IPS-20b (cell line): ENCODE data around the gene CALM1.
"Not testable (repeated sequence)": the region's sequence is repeated elsewhere in the genome, so short reads cannot be mapped to it uniquely, and the experiment has no call there.

Experiments
- H3K27ac ChIP-seq: one replicate; pipeline ENCODE4 v1.5.1; 2013; ENCODE audit warnings: low read length
- H3K27me3 ChIP-seq: 2 replicates; pipeline ENCODE4 v1.6.1; 2013; ENCODE audit warnings: mild to moderate bottlenecking, low read length, inconsistent platforms; ENCODE audit not compliant: insufficient read depth
- H3K36me3 ChIP-seq: 2 replicates; pipeline ENCODE4 v1.6.1; 2013; ENCODE audit warnings: low read depth, mild to moderate bottlenecking, inconsistent platforms, low read length, moderate library complexity; ENCODE audit not compliant: insufficient read depth
- H3K4me1 ChIP-seq: 2 replicates; pipeline ENCODE4 v1.6.1; 2013; ENCODE audit warnings: mild to moderate bottlenecking, control low read depth, inconsistent platforms, low read length, moderate library complexity; ENCODE audit not compliant: insufficient read depth
- H3K4me3 ChIP-seq: 2 replicates; pipeline ENCODE4 v1.5.1; 2013; ENCODE audit warnings: mild to moderate bottlenecking, low read length, inconsistent platforms
- H3K9ac ChIP-seq: 2 replicates; pipeline ENCODE4 v1.6.1; 2013; ENCODE audit warnings: low read depth, mild to moderate bottlenecking, inconsistent platforms, low read length, moderate library complexity
- H3K9me3 ChIP-seq: 2 replicates; pipeline ENCODE4 v1.6.1; 2013; ENCODE audit warnings: mild to moderate bottlenecking, low read depth, low read length, inconsistent platforms; ENCODE audit not compliant: insufficient read depth

The CALM1 gene

GRCh38 chr14:90386321-90386720 lies 10.5 kb upstream of the CALM1 start:
- Histone ChIP-seq H3K4me3 (no peak overlapping the region), H3K9me3 (no peaks in the 10 kb centered on the region), H3K27ac (no peak overlapping the region), H3K4me1 (peaks cover 17% of the 10 kb centered on the region; the same call in 1 of the 2 replicates), H3K27me3 (peaks cover 18% of the 10 kb centered on the region), H3K36me3 (no peaks in the 10 kb centered on the region), H3K9ac (no peak overlapping the region)

GRCh38 chr14:90387206-90387760 lies 9.5 kb upstream of the CALM1 start:
- peaks cover 11% of the 10 kb centered on the region; the same call in 1 of the 2 replicates for H3K4me1 ChIP-seq
- H3K36me3 ChIP-seq, result no peaks in the 10 kb centered on the region
- no peak overlapping the region for H3K4me3 ChIP-seq
- H3K27me3 ChIP-seq, result peaks cover 18% of the 10 kb centered on the region
- H3K9ac ChIP-seq, result no peak overlapping the region
- H3K9me3 ChIP-seq, result no peaks in the 10 kb centered on the region
- no peak overlapping the region for H3K27ac ChIP-seq

GRCh38 chr14:90388437-90388836 lies 8.4 kb upstream of the CALM1 start:
- no peak overlapping the region for H3K4me3 ChIP-seq
- no peak overlapping the region for H3K9ac ChIP-seq
- H3K4me1 ChIP-seq, result peaks cover 11% of the 10 kb centered on the region; the same call in 1 of the 2 replicates
- H3K36me3 ChIP-seq, result no peaks in the 10 kb centered on the region
- peaks cover 18% of the 10 kb centered on the region for H3K27me3 ChIP-seq
- H3K27ac ChIP-seq, result no peak overlapping the region
- no peaks in the 10 kb centered on the region for H3K9me3 ChIP-seq

GRCh38 chr14:90388982-90389381 lies 7.8 kb upstream of the CALM1 start:
- Histone ChIP-seq H3K27ac (no peak overlapping the region), H3K4me1 (peaks cover 10% of the 10 kb centered on the region; the same call in 1 of the 2 replicates), H3K4me3 (no peak overlapping the region), H3K27me3 (peaks cover 17% of the 10 kb centered on the region), H3K9me3 (no peaks in the 10 kb centered on the region), H3K9ac (no peak overlapping the region), H3K36me3 (no peaks in the 10 kb centered on the region)

- Histone ChIP-seq H3K4me1 (peaks cover 7% of the 10 kb centered on the region; the same call in 1 of the 2 replicates), H3K9me3 (no peaks in the 10 kb centered on the region), H3K4me3 (no peak overlapping the region), H3K36me3 (no peaks in the 10 kb centered on the region), H3K27ac (no peak overlapping the region), H3K27me3 (peaks cover 12% of the 10 kb centered on the region), H3K9ac (no peak overlapping the region)
Measured at GRCh38 chr14:90393966-90394365, 2.9 kb upstream of the CALM1 start.

- H3K36me3 ChIP-seq, H3K27ac ChIP-seq, H3K4me3 ChIP-seq, H3K9ac ChIP-seq, H3K9me3 ChIP-seq: not testable (repeated sequence)
- Histone ChIP-seq H3K4me1 (peaks cover 11% of the 10 kb centered on the region; the same call in 1 of the 2 replicates), H3K27me3 (peaks cover 12% of the 10 kb centered on the region)
Measured at GRCh38 chr14:90394782-90395181, 2.0 kb upstream of the CALM1 start.

GRCh38 chr14:90397425-90398314 lies 841 bp downstream of the CALM1 start:
- H3K4me1 ChIP-seq, result peaks cover 14% of the 10 kb centered on the region; the same call in 1 of the 2 replicates
- peaks cover 12% of the 10 kb centered on the region for H3K27me3 ChIP-seq
- peak overlapping the region; percentile 98 for H3K4me3 ChIP-seq
- peak overlapping the region; percentile 91; the same call in 1 of the 2 replicates for H3K9ac ChIP-seq
- H3K36me3 ChIP-seq, result peaks cover 29% of the 10 kb centered on the region
- no peak overlapping the region for H3K27ac ChIP-seq
- H3K9me3 ChIP-seq, result no peaks in the 10 kb centered on the region

- H3K9me3 ChIP-seq, result no peaks in the 10 kb centered on the region
- peak overlapping the region; percentile 98 for H3K4me3 ChIP-seq
- H3K27ac ChIP-seq, result no peak overlapping the region
- H3K27me3 ChIP-seq, result peaks cover 12% of the 10 kb centered on the region
- peaks cover 36% of the 10 kb centered on the region for H3K36me3 ChIP-seq
- H3K4me1 ChIP-seq, result peaks cover 14% of the 10 kb centered on the region; the same call in 1 of the 2 replicates
- peak overlapping the region; percentile 74; the same call in 1 of the 2 replicates for H3K9ac ChIP-seq
Measured at GRCh38 chr14:90398315-90398839, 1.5 kb downstream of the CALM1 start.

- Histone ChIP-seq H3K9ac (peak overlapping the region; percentile 74; the same call in 1 of the 2 replicates), H3K9me3 (no peaks in the 10 kb centered on the region), H3K27me3 (peaks cover 12% of the 10 kb centered on the region), H3K36me3 (peaks cover 43% of the 10 kb centered on the region), H3K4me3 (peak overlapping the region; percentile 98), H3K4me1 (peaks cover 14% of the 10 kb centered on the region; the same call in 1 of the 2 replicates), H3K27ac (no peak overlapping the region)
Measured at GRCh38 chr14:90398841-90399540, 2.2 kb downstream of the CALM1 start.

- Histone ChIP-seq H3K4me1 (peaks cover 14% of the 10 kb centered on the region; the same call in 1 of the 2 replicates), H3K9ac (no peak overlapping the region), H3K27me3 (peaks cover 12% of the 10 kb centered on the region), H3K4me3 (peak overlapping the region; percentile 98; the same call in 1 of the 2 replicates), H3K9me3 (no peaks in the 10 kb centered on the region), H3K27ac (no peak overlapping the region), H3K36me3 (peaks cover 51% of the 10 kb centered on the region)
Measured at GRCh38 chr14:90399541-90400444, 3.0 kb downstream of the CALM1 start.
